ENCODE measurements around the gene ANXA4. TPM values are rescaled to one million over a fixed set of nuclear protein-coding genes. Genes with fewer than 3 reads are reported as not detected.

The ANXA4 gene
- total and polyA plus RNA-seq, 2 of the 13 experiments (the other 11 are each of a cell fraction or from before 2014, with no cell fraction given): 155 to 168 TPM

DNA sequence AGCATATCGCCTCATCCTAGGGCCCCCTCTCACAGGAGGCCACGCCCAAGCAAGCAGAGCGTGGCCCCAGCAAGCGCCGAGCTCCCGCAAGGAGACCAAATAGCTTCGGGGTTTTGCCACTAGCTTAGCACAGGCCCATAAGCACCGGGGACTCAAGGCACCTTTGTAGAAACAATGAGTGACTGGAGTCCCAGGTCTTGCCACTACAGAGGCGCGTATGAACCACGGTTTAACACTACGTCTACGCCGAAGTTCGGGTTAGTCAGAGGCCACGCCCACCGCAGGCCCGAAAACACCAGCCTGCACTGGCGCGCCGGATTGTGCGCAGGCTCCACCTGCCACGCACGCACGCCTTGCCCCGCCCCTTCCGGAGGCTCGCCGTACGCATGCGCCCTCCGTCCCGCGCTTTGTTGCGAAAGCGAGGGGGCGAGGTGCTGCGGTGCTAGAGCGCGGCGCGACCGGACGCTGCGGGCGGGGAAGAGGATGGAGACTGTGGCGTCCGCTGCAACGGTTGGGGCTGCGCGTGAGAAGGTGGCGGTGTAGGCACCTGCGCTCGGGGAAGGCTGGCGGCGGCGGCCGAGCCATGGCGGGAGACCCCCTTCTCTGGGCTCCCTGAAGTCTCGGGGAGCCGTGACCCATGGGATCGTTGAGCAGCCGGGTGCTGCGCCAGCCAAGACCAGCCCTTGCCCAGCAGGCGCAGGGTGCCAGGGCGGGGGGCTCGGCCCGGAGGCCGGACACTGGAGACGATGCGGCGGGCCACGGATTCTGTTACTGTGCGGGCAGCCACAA is 87.5 kb downstream of the ANXA4 start, which contains the start of gene GMCL1 (continued):
- TF ChIP-seq, protein P1, sequence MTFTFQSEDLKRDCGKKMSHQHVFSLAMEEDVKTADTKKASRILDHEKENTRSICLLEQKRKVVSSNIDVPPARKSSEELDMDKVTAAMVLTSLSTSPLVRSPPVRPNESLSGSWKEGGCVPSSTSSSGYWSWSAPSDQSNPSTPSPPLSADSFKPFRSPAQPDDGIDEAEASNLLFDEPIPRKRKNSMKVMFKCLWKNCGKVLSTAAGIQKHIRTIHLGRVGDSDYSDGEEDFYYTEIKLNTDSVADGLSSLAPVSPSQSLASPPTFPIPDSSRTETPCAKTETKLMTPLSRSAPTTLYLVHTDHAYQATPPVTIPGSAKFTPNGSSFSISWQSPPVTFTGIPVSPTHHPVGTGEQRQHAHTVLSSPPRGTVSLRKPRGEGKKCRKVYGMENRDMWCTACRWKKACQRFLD (CRISPR knock-in tag; IDR thresholded peaks at IDR 0.05; ENCODE audit: borderline replicate concordance): peak; percentile 93
- TF ChIP-seq SRSF1 (optimal IDR thresholded peaks at IDR 0.05; ENCODE audit: low read depth, low read length) (peak; percentile 42), TFAP4 (IDR thresholded peaks at IDR 0.05; ENCODE audit: borderline replicate concordance, low read depth) (peak; percentile 61; the same call in 1 of the 2 replicates), HDAC2 (CRISPR knock-in tag; IDR thresholded peaks at IDR 0.05) (peak; percentile 95), BATF2 (CRISPR knock-in tag; IDR thresholded peaks at IDR 0.05) (peak; percentile 98), ZNF556 (CRISPR knock-in tag; IDR thresholded peaks at IDR 0.05; ENCODE audit: borderline replicate concordance) (peak; percentile 82; the same call in 1 of the 2 replicates), RELA (CRISPR knock-in tag; IDR thresholded peaks at IDR 0.05) (peak; percentile 24; the same call in 1 of the 2 replicates), EP300 (IDR thresholded peaks at IDR 0.05; ENCODE audit: low read depth in 2 of 2, low read length in 2 of 2) (peak in 1 of 2 experiments; percentile 49; a peak in 2 of 4 replicates), EP300 (CRISPR knock-in tag; IDR thresholded peaks at IDR 0.05; ENCODE audit: borderline replicate concordance) (peak; percentile 62), ZSCAN9 (CRISPR knock-in tag; IDR thresholded peaks at IDR 0.05; ENCODE audit: borderline replicate concordance) (peak; percentile 96; the same call in 1 of the 2 replicates), FOXM1 (CRISPR knock-in tag; IDR thresholded peaks at IDR 0.05) (0 out of 2 replicates have a peak, but pooled peaks have one; percentile 60), GTF3A (CRISPR knock-in tag; conservative IDR thresholded peaks at IDR 0.05) (peak; percentile 45; the same call in 1 of the 2 replicates), STAG1 (CRISPR knock-in tag; IDR thresholded peaks at IDR 0.05) (no peak)
- TF ChIP-seq, protein P2, sequence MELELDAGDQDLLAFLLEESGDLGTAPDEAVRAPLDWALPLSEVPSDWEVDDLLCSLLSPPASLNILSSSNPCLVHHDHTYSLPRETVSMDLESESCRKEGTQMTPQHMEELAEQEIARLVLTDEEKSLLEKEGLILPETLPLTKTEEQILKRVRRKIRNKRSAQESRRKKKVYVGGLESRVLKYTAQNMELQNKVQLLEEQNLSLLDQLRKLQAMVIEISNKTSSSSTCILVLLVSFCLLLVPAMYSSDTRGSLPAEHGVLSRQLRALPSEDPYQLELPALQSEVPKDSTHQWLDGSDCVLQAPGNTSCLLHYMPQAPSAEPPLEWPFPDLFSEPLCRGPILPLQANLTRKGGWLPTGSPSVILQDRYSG (CRISPR knock-in tag; IDR thresholded peaks at IDR 0.05): no peak; the same call in 1 of the 2 replicates
- TF ChIP-seq, protein P3, sequence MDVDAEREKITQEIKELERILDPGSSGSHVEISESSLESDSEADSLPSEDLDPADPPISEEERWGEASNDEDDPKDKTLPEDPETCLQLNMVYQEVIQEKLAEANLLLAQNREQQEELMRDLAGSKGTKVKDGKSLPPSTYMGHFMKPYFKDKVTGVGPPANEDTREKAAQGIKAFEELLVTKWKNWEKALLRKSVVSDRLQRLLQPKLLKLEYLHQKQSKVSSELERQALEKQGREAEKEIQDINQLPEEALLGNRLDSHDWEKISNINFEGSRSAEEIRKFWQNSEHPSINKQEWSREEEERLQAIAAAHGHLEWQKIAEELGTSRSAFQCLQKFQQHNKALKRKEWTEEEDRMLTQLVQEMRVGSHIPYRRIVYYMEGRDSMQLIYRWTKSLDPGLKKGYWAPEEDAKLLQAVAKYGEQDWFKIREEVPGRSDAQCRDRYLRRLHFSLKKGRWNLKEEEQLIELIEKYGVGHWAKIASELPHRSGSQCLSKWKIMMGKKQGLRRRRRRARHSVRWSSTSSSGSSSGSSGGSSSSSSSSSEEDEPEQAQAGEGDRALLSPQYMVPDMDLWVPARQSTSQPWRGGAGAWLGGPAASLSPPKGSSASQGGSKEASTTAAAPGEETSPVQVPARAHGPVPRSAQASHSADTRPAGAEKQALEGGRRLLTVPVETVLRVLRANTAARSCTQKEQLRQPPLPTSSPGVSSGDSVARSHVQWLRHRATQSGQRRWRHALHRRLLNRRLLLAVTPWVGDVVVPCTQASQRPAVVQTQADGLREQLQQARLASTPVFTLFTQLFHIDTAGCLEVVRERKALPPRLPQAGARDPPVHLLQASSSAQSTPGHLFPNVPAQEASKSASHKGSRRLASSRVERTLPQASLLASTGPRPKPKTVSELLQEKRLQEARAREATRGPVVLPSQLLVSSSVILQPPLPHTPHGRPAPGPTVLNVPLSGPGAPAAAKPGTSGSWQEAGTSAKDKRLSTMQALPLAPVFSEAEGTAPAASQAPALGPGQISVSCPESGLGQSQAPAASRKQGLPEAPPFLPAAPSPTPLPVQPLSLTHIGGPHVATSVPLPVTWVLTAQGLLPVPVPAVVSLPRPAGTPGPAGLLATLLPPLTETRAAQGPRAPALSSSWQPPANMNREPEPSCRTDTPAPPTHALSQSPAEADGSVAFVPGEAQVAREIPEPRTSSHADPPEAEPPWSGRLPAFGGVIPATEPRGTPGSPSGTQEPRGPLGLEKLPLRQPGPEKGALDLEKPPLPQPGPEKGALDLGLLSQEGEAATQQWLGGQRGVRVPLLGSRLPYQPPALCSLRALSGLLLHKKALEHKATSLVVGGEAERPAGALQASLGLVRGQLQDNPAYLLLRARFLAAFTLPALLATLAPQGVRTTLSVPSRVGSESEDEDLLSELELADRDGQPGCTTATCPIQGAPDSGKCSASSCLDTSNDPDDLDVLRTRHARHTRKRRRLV (CRISPR knock-in tag; IDR thresholded peaks at IDR 0.05): peak; percentile 90
- TF ChIP-seq, protein P4, sequence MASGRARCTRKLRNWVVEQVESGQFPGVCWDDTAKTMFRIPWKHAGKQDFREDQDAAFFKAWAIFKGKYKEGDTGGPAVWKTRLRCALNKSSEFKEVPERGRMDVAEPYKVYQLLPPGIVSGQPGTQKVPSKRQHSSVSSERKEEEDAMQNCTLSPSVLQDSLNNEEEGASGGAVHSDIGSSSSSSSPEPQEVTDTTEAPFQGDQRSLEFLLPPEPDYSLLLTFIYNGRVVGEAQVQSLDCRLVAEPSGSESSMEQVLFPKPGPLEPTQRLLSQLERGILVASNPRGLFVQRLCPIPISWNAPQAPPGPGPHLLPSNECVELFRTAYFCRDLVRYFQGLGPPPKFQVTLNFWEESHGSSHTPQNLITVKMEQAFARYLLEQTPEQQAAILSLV (CRISPR knock-in tag; IDR thresholded peaks at IDR 0.05; ENCODE audit: borderline replicate concordance): peak; percentile 99
- TF ChIP-seq, protein P5, sequence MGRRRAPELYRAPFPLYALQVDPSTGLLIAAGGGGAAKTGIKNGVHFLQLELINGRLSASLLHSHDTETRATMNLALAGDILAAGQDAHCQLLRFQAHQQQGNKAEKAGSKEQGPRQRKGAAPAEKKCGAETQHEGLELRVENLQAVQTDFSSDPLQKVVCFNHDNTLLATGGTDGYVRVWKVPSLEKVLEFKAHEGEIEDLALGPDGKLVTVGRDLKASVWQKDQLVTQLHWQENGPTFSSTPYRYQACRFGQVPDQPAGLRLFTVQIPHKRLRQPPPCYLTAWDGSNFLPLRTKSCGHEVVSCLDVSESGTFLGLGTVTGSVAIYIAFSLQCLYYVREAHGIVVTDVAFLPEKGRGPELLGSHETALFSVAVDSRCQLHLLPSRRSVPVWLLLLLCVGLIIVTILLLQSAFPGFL (CRISPR knock-in tag; IDR thresholded peaks at IDR 0.05): peak; percentile 86; the same call in 1 of the 2 replicates

Measured in HepG2 (cell line).